GM18526 (cell line): ENCODE results near the gene FIZ1.
A peak's percentile ranks its signal among the peaks of the same experiment; 100 is the strongest.

ENCODE experiments used
- POLR2A ChIP-seq: IDR thresholded peaks from 3 replicates; pipeline ENCODE4 v1.6.1; 2011; ENCODE audit not compliant: insufficient read length; ENCODE audit errors: extremely low read depth

The FIZ1 gene

DNA sequence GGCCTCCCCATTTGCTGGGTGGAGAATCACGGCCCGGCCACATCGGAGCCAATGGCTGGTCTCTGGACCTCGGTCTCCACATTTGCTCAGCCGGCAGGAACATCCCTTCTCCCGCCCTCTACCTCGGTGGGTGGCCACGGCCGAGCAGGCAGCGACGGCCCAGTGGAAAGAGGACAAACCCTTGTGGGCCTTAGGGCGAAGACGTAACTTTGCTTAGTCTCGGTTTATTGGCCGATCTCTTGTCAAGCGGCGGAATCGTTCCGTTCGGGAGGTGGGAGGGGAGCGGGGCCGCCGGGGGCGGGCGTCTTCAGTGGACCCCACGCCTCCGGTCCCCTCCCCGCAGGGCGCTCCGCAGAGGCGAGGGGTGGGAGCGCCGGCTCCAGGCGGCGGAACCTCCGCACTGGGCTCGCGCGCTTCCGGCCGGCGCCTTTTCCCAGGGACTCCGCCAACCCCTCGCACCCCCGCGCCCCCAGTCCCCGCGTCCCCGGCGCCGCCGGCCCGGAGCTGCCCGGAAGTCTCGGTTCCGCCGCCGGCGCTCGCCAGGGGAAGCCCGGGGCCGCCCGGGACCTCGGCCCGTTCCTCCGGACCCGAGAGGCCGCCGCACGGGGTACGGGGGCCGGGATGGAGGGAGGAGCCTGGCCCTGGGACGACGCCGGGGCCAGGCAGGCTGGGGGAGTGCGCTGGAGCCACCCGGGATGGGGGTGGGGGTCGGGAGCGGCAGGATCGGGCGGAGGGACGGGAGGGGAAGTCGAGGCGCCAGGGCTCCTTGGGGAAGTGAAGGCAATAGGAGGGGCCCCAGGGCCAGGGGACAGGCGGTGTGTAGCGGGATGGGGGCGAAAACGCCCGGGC lies 41.5 kb upstream of the FIZ1 start, which contains the start of gene ZNF580:
TSS of gene ZNF580 (plus strand) at position 426 of the 849 bp plus-strand sequence. CDS start 1,507 bp downstream, outside the sequence.
- TF ChIP-seq POLR2A = no peak

DNA sequence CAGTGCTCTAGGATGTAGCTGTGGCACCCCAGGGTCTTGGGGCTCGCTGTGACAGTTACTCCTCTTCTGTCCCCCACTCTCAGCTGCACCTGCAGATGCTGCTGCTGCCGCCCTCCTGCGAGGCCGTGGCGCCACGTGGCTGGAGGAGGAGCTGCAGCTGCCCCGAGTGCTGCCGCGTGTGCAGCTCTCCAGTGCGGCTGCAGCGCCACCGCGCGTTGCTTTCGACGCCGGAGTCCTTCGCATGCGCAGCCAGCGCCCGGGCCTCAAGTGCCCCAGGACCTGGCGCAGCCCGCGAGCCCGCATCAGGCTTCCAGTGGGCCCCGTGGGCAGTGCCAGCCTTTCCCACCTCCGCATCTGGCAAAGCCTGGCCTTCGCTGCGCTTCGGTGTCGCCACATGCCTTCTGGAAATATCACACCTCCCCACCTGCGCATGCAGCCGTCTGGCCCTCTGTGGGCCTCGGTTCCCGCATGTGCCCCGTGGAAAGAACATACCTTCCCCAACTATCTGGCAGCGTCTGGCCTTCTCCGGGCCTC lies 40.8 kb upstream of the FIZ1 start:
- TF ChIP-seq POLR2A = peak; percentile 19

DNA sequence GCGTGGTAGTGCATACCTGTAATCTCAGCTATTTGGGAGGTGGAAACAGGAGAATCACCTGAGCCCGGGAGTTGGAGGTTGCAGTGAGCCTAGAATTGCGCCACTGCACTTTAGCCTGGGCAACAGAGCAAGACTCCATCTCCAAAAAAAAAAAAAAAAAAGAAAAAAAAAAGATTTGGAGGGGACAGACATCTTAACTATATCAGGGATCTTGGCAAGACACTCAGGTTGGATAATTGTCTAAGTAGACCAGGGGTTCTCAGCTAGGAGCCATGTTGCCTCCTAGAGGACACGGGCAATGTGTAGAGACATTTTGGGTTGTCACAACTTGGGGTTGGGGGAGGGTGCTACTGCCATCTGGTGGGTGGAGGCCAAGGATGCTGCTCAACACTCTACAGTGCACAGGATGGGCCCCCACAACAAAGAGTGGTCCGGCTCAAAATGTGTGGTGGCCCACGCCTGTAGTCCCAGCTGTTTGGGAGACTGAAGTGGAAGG lies 39.6 kb upstream of the FIZ1 start:
- no peak for TF ChIP-seq POLR2A

DNA sequence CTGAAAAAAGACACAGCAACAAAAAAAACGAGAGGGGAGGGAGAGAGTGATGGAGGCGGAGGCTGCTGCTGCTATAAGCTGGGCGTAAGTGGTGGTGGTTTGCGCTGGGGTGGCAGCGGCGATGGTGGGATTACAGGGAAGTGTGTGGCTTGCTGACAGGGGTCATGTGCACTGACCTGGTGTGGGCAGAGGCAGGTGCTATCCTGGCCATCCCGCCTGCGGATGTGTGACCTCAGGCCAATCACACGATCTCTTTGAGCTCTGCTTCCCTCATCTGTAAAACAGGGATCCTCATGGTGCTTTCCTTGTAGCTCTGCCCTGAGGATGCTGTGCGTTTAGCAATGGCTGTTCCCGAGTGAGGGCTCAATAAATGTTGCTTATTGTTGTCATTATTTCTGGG lies 38.2 kb upstream of the FIZ1 start:
- no peak for TF ChIP-seq POLR2A

DNA sequence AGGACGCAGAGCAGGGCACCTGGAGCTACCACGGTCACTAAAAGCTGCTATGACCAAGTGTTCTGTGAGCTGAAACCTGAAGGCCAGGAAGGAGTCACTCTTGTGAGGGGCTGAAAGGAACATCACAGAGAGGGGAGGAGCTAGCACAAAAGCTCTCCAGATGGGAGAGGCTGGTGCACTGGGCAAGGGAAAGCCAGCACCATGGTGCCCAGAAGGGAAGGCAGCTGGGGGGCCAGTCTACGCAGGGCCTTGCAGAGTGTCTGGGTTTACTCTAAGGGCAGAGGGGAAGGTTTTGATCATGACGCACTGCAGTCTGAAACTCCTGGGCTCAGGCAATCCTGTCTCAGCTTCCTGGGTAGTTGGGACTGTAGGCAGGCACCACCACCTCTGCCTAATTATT lies 37.4 kb upstream of the FIZ1 start:
- TF ChIP-seq POLR2A = no peak

DNA sequence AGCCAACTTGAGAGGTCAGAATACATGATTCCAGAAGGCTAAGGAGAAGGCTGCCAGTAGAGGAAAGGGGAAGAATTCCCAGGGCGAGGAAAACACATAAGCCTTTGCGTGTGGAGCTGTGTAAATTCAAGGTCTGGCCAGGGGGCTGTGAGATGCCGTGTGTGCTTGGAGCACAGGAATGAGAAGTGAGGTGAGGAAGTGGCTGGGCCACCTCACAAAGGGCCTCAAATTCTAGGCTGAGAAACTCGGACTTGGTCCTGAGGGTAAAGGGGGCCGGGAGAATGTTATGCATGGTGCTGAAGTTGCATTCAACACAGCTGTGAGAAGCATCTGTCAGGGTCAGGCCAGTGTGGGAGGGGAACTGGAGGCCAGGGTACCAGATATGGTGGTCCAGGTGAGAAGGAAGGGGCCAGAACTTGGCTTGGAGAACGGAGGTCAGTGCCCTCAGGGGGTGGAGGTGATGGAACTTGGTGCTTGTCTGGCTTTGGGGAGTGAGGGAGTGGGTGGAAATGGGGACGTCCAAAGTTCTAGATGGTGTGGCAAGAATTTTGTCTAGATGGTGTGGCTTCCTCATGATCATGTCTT lies 36.6 kb upstream of the FIZ1 start:
- no peak for TF ChIP-seq POLR2A

DNA sequence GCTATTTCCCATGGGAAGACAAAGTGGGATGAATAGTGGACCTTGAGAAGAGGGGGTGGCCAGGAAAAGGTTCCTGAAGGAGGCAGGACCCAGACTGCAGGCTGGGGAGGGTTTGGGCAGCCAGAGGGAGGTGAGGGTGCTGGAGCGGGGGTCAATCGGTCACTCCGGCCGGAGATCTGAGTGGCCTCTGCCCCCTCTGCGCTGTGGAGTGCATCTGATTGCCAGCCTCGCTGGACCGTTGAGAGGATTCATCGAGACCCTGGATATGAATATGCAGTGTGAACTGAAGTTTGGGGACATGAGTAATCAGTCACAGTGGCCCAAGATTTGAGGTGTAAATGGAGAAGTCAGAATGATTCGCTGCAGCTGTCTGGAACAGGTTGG lies 36.0 kb upstream of the FIZ1 start:
- no peak for TF ChIP-seq POLR2A

DNA sequence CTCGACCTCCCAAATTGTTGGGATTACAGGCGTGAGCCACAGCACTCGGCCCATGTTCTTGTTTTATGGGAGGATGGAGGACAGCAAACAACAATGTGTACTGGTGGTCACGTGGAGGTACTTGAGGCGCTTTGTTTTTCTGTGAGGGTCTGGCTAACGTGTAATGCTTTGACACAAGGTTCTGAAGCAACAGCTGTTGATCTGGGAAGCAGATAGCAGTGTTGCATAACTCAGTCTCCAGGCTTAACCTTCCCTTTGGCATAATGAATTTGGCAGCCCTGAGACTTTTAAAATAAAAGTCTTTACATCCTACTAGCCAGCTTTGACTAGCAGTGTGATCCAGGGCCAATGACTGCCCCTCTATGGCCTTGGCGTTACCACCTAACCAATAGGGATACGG lies 34.5 kb upstream of the FIZ1 start:
- no peak for TF ChIP-seq POLR2A

DNA sequence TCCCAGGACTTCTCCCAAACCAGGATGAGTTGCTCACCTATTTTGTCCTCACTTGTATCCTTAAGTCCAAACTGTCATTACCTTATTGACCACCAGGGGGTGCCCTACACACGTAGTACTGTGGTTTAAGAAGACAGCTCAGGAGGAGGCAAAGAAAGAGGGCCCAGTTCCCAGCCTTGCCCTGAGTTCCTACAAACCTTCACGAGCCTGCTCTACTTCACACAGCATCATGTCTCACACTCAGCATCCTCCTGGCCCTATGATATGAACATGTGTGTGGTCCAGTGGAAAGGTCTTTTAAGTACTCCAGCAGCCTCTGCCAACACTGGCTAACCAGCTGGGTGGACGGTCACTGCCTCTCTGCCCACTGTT lies 33.1 kb upstream of the FIZ1 start:
- TF ChIP-seq POLR2A = no peak

DNA sequence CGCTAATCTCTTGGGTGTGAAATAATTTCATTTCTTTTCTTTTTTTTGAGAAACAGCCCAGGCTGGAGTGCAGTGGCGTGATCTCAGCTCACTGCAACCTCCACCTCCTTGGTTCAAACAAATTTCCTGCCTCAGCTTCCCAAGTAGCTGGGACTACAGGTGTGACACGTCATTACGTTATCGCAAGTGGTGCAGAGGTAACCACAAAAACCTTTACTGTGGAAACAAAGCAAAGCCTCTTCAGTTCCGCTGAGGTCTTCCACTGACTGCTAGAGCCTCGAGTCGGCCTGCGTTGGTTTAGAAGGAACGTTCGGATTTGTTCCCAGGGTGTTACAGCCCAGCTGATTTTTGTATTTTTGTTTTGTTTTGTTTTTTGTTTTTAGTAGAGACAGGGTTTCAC lies 27.0 kb upstream of the FIZ1 start:
- no peak for TF ChIP-seq POLR2A

DNA sequence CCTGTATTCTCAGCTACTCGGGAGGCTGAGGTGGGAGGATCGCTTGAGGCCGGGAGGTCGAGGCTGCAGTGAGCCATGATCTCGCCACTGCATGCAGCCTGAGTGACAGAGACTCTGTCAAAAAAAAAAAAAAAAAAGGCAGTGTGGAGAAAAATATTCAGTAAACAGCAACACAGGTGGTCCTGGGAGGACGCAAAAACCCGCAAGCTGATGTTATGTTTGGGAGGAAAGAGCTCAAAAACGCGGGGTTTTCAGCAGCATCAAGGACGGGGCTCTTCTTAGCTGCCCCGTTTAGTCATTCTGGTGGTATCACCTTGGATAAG lies 25.6 kb upstream of the FIZ1 start:
- TF ChIP-seq POLR2A = no peak

DNA sequence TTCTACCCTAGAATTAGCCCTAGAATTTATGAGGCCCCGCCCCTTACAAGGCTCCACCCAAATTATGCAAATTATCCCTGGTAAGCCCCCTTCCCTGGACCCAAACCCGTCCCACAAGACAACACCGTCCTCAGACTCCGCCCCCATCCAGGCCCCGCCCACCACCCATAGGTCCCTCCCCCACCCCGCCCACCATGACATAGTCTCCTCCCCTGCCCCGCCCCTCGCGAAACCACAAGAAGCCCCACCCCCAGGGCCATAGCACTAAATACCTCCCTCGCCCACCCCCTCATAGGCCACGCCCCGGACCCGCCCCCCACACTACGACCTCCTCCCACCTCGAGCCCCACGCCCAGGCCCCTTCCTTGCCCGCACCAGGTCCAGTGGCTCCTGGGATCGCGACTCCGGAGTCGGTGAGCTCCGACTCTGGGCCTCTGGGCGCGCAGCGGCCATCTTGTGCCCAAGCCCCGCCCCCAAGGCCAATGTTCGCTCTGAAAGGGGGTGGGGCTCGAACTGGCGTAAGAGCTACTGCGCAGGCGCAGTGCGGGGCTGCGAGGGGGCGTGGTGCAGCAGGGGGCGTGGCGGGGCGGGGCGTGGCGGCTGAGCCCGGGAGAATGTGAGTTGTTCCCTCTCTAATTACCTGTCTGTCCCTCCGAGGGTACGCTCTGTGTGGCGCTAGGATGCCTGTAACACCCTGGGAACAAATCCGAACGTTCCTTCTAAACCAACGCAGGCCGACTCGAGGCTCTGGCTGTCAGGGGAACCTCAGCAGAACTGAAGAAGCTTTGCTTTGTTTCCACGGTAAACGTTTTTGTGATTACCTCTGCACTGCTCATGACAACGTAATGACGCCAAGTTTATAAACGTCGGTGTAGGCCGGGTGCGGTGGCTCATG lies 25.0 kb upstream of the FIZ1 start, which contains the start of gene ZNF784:
TSS of gene ZNF784 (minus strand) at position 458 of the 895 bp plus-strand sequence. CDS start at position 453, 5 bp downstream.
- peak; percentile 89 for TF ChIP-seq POLR2A

DNA sequence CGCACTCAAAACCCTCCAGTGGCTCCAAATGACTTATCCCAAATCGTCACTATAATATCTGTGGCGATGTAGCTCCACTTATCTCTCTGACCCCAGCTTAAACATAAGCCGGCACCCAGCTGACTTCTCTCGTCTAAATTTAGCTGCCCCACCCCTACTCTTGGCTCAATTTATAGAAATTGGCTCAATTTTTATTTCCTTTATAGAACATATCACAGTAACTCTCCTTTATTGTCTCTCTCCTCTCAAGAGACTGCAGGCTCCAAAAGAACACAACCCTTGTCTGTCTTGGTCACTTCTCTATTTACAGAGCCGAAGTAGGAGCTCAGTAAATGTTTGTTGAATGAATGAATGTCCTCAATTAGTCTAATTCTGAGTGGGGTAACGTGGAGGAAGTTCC lies 24.2 kb upstream of the FIZ1 start:
- no peak for TF ChIP-seq POLR2A

DNA sequence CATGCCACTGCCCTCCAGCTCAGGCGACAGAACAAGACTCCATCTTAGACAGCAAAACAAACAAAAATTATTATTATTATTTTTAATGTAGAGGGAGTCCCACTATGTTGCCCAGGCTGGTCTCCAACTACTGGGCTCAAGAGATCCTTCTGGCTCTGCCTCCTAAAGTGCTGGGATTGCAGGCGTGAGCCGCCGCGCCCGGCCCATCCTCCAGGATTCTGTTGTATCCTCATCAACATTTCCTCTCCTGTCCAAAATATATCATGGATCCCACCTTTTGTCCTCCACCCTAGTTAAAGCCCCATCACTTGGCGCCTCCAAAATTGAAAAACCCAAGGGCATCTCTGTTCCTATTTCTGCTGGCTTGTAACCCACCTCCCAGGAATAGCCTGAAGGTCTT lies 23.8 kb upstream of the FIZ1 start:
- no peak for TF ChIP-seq POLR2A

DNA sequence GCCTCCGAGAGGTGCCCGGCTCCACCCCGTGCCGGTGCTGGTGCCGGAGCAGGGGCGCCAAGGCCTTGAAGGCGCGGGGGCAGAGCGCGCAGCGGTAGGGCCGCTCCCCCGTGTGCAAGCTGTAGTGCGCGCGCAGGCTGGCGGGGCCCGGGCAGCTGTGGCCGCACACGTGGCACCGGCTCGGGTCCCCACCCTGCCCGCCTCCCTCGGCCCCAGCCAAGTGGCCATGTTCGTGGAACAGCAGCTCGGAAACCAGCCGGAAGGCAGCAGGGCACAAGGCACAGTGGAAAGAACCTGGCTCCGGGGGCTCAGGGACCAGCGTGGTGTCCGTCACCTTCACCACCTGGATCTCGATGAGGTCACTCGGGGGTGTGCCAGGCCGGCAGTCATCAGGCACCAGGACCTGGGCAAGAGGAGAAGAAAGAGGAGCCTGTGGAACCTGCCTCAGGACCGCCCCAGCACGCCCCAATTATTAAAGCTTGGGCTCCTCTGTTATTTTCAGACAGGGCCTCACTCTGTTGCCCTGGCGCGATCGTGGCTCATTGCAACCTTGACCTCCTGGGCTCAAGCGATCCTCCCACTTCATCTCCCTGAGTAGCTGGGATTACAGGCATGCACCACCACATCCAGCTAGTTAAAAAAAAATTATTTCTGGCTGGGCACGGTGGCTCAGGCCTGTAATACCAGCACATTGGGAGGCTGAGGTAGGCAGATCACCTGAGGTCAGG lies 23.1 kb upstream of the FIZ1 start:
- no peak for TF ChIP-seq POLR2A
